Smooth muscle cell (in vitro differentiated cells): ENCODE data around the gene ZNF618. TPM values are rescaled to one million over a fixed set of nuclear protein-coding genes. Genes with fewer than 3 reads are reported as not detected.

Experiments
- DNase-seq: peaks from one replicate; lab custom pipeline; 2025; ENCODE audit not compliant: unreplicated experiment; lab: John Stamatoyannopoulos, UW
- H2AFZ ChIP-seq: fragments of 200-600 bp; sonication (generic); 2 replicates; pipeline ENCODE4 v1.6.0; 2016; ENCODE audit warnings: antibody characterized with exemption, low read depth, mild to moderate bottlenecking
- H3F3A ChIP-seq: fragments of 200-600 bp; sonication (generic); 2 replicates; pipeline ENCODE4 v1.6.0; 2017; ENCODE audit warnings: antibody characterized with exemption, low read depth
- H3K27ac ChIP-seq: fragments of 200-600 bp; sonication (generic); 2 replicates; pipeline ENCODE4 v1.5.1; 2016; ENCODE audit warnings: low read depth, mild to moderate bottlenecking
- H3K27me3 ChIP-seq: fragments of 200-600 bp; sonication (generic); 2 replicates; pipeline ENCODE4 v1.6.1; 2016; ENCODE audit warnings: low read depth, mild to moderate bottlenecking
- H3K36me3 ChIP-seq: fragments of 200-600 bp; sonication (generic); 2 replicates; pipeline ENCODE4 v1.5.1; 2016; ENCODE audit warnings: low read depth
- H3K4me1 ChIP-seq: fragments of 200-600 bp; sonication (generic); 2 replicates; pipeline ENCODE4 v1.5.1; 2016; ENCODE audit warnings: low read depth
- H3K4me2 ChIP-seq: fragments of 200-600 bp; sonication (generic); 2 replicates; pipeline ENCODE4 v1.6.0; 2016; ENCODE audit warnings: mild to moderate bottlenecking
- H3K4me3 ChIP-seq: fragments of 200-600 bp; sonication (generic); 2 replicates; pipeline ENCODE4 v1.5.1; 2016; ENCODE audit warnings: mild to moderate bottlenecking
- H3K79me2 ChIP-seq: fragments of 200-600 bp; sonication (generic); 2 replicates; pipeline ENCODE4 v1.6.0; 2016; ENCODE audit warnings: low read depth, mild to moderate bottlenecking
- H3K9ac ChIP-seq: fragments of 200-600 bp; sonication (generic); 2 replicates; pipeline ENCODE4 v1.6.0; 2016; ENCODE audit warnings: low read depth
- H3K9me3 ChIP-seq: fragments of 200-600 bp; sonication (generic); replicated peaks from 2 replicates; pipeline ENCODE4 v1.5.1; 2016; ENCODE audit warnings: low read depth
- H4K20me1 ChIP-seq: fragments of 200-600 bp; sonication (generic); 2 replicates; pipeline ENCODE4 v1.6.0; 2016; ENCODE audit warnings: low read depth
- WGBS: methylation state at CpG from one replicate; pipeline ENCODE4 v1.1.7; 2016; ENCODE audit warnings: low lambda C conversion rate; 5-methylcytosine and 5-hydroxymethylcytosine counted together
- polyA plus RNA-seq: library from polyadenylated mRNA; unstranded; fragments of >200 nt; fragmentation: Nextera tagmentation; extraction: Ambion mirVana; gene quantifications from 2 replicates; pipeline ENCODE4 v1.2.1, GENCODE V29; 2016
- total RNA-seq: library from RNA; depleted of rRNA; stranded (reverse); fragments of >200 nt; gene quantifications from 2 replicates; pipeline ENCODE4 v1.2.3, GENCODE V29; 2014
- TF ChIP-seq, protein P1 (sequence below): fragments of 200-600 bp; sonication (generic); IDR thresholded peaks from 2 replicates; pipeline ENCODE4 v1.5.1; 2017; ENCODE audit warnings: borderline replicate concordance, mild to moderate bottlenecking, antibody characterized with exemption; ENCODE audit not compliant: insufficient read depth, poor library complexity, severe bottlenecking

Gene ZNF618
- total and polyA plus RNA-seq, 2 experiments from 2014 or later: 9.9 to 19.5 TPM

DNA sequence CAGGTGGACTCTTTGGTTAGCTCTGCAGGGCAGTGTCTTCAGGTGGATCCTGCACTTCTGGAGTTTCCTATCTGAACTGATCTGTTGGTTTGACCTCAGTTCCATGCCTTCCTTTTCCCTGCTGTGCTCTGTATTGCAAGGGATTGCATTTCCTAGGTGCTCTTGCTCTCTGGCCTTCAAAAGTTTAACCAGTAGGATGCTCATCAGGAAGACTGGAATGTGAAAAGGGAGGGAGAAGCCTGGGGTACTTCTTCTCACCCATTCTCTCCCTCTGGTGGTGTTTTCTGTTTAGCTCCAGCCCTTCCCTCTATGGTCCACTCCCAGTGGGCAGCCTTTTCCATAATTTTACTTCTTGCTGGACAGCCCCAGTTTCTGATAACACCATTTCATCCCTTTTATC lies 78.5 kb downstream of the ZNF618 start:
- no peaks in the 10 kb centered on the region for H3K36me3 ChIP-seq
- peaks cover 24% of the 10 kb centered on the region for H3K79me2 ChIP-seq
- no peak for DNase-seq
- H3K4me1 ChIP-seq: peaks cover 5% of the 10 kb centered on the region
- H3K27me3 ChIP-seq: no peaks in the 10 kb centered on the region
- peak overlapping the region; percentile 65 for H3K27ac ChIP-seq
- no peak overlapping the region for H3K4me3 ChIP-seq
- H3F3A ChIP-seq: peaks cover 6% of the 10 kb centered on the region
- no peak overlapping the region for H3K9ac ChIP-seq
- H4K20me1 ChIP-seq: peaks cover 74% of the 10 kb centered on the region
- no peak overlapping the region for H2AFZ ChIP-seq
- peak overlapping the region; percentile 70 for H3K4me2 ChIP-seq
- TF ChIP-seq, protein P1, sequence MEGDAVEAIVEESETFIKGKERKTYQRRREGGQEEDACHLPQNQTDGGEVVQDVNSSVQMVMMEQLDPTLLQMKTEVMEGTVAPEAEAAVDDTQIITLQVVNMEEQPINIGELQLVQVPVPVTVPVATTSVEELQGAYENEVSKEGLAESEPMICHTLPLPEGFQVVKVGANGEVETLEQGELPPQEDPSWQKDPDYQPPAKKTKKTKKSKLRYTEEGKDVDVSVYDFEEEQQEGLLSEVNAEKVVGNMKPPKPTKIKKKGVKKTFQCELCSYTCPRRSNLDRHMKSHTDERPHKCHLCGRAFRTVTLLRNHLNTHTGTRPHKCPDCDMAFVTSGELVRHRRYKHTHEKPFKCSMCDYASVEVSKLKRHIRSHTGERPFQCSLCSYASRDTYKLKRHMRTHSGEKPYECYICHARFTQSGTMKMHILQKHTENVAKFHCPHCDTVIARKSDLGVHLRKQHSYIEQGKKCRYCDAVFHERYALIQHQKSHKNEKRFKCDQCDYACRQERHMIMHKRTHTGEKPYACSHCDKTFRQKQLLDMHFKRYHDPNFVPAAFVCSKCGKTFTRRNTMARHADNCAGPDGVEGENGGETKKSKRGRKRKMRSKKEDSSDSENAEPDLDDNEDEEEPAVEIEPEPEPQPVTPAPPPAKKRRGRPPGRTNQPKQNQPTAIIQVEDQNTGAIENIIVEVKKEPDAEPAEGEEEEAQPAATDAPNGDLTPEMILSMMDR: no peak
- H3K9me3 ChIP-seq: no peaks in the 10 kb centered on the region

DNA sequence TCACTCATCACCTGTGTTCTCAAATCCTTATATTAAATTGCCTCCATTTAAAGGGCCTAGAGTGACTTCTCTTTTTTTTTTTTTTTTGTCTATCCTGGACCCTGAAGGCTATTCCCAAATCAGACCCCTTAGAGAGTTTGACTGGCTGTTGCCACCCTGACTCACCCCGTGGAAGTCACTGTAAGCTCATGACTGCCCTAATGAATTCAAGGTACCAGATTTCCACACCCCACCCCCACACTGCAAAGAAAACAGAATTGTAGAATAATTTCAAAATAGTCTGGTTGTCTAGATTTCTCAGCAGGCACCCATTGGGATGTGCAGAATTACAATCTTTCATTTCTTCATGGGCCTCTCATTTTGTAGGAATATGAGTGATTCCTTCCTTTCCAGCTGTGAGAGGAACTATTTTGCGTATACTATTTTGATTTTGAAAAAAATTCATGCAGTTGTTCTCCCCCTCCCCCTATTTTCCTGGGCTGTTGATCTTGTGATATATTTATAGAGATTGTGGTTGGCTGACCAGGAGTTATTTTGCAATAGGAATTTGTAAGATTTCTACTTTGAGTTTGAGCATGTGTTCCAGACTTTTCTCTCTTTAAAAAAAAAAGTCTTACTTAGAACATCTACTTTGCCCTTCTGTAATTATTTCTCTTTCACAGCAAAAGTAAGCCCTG lies 79.1 kb downstream of the ZNF618 start:
- no peaks in the 10 kb centered on the region for H3K36me3 ChIP-seq
- H3K9me3 ChIP-seq: no peaks in the 10 kb centered on the region
- no peak overlapping the region for H3K9ac ChIP-seq
- peak overlapping the region; percentile 70 for H3K4me2 ChIP-seq
- H3K27me3 ChIP-seq: no peaks in the 10 kb centered on the region
- peaks cover 70% of the 10 kb centered on the region for H4K20me1 ChIP-seq
- peaks cover 6% of the 10 kb centered on the region for H3F3A ChIP-seq
- peak overlapping the region; percentile 65 for H3K27ac ChIP-seq
- no peak for DNase-seq
- peaks cover 5% of the 10 kb centered on the region for H3K4me1 ChIP-seq
- peaks cover 24% of the 10 kb centered on the region for H3K79me2 ChIP-seq
- H3K4me3 ChIP-seq: no peak overlapping the region
- WGBS: 58% methylated on average over 2 of the region's 2 CpGs
- H2AFZ ChIP-seq: no peak overlapping the region
- TF ChIP-seq, protein P1: no peak

DNA sequence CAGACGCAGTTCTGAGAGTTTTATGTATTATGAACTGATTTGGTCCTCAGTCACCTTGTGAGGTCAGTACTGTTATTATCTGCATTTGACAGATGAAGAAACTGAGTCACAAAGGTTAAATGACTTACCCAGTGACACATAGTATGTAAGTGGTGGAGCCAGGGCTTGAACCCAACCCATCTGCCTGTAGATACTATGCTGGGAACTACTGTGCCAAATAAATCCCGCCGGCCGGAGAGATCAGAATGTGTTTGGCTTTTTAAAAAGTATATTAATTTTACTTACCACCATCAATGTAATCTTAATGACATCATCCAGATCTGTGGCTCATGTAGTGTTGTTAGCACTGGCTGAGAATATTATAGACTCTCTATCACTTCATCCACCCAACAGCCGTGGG lies 80.8 kb downstream of the ZNF618 start:
- peak overlapping the region; percentile 70 for H3K4me2 ChIP-seq
- no peak for DNase-seq
- H3K79me2 ChIP-seq: peaks cover 23% of the 10 kb centered on the region
- no peak overlapping the region for H3K4me3 ChIP-seq
- no peak overlapping the region for H3K9ac ChIP-seq
- peak overlapping the region; percentile 36 for H3K27ac ChIP-seq
- TF ChIP-seq, protein P1: no peak
- H3K36me3 ChIP-seq: no peaks in the 10 kb centered on the region
- H4K20me1 ChIP-seq: peaks cover 68% of the 10 kb centered on the region
- peaks cover 5% of the 10 kb centered on the region for H3K4me1 ChIP-seq
- H3K9me3 ChIP-seq: no peaks in the 10 kb centered on the region
- 94% methylated on average over 5 of the region's 5 CpGs for WGBS
- H3K27me3 ChIP-seq: no peaks in the 10 kb centered on the region
- no peak overlapping the region for H2AFZ ChIP-seq
- H3F3A ChIP-seq: peaks cover 6% of the 10 kb centered on the region

DNA sequence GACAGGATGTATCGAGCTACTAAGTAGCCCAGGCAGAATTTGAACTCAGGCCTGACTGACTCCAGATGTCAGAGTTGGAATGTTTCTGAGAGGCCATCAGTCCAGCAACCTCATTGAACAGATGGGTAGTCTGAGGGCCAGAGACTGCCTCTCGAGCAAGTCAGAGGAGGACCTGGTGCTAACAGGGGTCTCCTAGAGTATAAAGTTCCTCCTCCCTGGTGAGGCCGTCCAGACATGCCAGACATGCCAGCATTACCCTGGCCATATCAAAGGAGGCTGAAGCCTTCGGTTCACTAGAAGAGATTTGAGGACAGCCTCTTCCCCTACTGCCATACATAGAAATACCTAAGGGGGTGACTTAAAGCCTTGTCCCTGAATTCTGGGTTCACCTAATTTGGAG lies 81.2 kb downstream of the ZNF618 start:
- Histone ChIP-seq H3K4me1 (peaks cover 5% of the 10 kb centered on the region), H3K27ac (peak overlapping the region; percentile 36), H3F3A (peaks cover 6% of the 10 kb centered on the region), H3K9ac (no peak overlapping the region), H4K20me1 (peaks cover 67% of the 10 kb centered on the region), H3K36me3 (no peaks in the 10 kb centered on the region), H3K4me2 (peak overlapping the region; percentile 70), H2AFZ (no peak overlapping the region), H3K9me3 (no peaks in the 10 kb centered on the region), H3K27me3 (no peaks in the 10 kb centered on the region), H3K79me2 (peaks cover 19% of the 10 kb centered on the region), H3K4me3 (no peak overlapping the region)
- TF ChIP-seq, protein P1: no peak
- 70% methylated on average over 4 of the region's 4 CpGs for WGBS
- DNase-seq: no peak
